AG10803 (cell line): Measurements from ENCODE around the gene SCRN3.

ENCODE experiments used
- DNase-seq: peaks from one replicate; pipeline ENCODE4 v3.0.0; 2010; ENCODE audit warnings: low read depth
- H3K4me3 ChIP-seq: 2 replicates; pipeline ENCODE4 v1.5.1; 2011; ENCODE audit warnings: mild to moderate bottlenecking, low read length, control low read depth
- TF ChIP-seq, protein P1 (sequence below): conservative IDR thresholded peaks from 2 replicates; pipeline ENCODE4 v1.5.1; 2011; ENCODE audit warnings: mild to moderate bottlenecking, low read length, control low read depth, inconsistent platforms

Gene SCRN3

DNA sequence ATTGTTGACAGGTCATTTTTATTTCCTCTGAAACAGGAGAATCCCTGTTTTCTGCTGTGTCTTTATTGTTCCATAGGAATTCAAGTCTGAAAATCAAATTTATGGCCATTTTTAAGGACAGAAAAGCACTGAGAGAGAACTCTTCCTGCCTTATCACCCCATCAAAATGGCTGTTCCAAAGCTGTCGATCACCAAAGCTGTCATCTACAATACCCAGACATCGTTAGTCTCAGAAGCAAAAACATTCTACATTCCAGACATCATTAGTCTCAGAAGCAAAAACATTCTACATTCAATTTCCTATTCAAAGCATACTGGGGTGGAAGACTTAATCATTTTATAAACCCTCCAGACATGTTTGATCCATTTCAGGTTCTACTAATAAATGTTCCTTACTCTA is 44.4 kb downstream of the SCRN3 start:
- no peak overlapping the region for H3K4me3 ChIP-seq
- TF ChIP-seq, protein P1, sequence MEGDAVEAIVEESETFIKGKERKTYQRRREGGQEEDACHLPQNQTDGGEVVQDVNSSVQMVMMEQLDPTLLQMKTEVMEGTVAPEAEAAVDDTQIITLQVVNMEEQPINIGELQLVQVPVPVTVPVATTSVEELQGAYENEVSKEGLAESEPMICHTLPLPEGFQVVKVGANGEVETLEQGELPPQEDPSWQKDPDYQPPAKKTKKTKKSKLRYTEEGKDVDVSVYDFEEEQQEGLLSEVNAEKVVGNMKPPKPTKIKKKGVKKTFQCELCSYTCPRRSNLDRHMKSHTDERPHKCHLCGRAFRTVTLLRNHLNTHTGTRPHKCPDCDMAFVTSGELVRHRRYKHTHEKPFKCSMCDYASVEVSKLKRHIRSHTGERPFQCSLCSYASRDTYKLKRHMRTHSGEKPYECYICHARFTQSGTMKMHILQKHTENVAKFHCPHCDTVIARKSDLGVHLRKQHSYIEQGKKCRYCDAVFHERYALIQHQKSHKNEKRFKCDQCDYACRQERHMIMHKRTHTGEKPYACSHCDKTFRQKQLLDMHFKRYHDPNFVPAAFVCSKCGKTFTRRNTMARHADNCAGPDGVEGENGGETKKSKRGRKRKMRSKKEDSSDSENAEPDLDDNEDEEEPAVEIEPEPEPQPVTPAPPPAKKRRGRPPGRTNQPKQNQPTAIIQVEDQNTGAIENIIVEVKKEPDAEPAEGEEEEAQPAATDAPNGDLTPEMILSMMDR: no peak
- no peak for DNase-seq

DNA sequence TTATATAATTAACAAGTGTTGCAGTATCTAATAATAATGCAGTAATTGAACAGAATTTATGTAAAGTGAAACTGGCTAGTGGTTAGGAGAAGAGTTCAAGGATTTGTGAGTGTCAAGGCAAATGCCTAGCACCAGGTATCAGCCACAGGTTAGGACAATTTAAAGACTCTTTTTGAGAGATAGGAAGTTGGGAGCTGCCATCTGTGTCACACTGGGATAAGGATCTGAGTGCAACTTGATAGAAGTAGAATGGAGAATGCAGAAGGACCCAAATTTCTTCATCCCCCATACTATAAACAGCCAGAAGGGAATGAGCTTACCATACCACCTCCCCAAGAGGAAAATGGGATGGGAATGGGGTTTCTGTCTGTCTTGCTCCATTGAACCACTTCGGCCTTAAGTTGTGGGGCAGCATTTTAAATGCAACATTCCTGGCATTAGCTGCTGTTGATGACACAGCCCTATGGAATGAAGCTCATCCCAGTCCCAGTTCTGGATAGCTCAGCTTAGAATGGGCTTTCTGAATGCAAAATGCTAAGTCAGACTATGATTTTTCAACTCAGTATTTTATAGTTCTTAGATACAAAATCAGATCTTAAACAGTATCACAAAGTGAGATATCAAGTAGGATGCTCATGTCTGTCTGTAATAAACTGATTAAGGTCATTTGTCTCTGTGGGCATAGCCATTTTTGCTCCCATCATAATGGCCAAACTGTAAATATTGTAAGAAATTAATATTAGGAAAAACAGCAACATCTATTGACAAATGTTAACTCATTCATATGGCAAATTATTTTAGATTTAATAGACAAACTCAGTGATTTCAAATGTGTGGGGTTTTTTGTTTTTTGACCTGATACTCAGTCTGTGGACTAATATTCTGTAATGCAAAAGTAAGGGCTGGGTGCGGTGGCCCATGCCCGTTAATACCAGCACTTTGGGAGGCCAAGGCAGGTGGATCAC is 47.3 kb downstream of the SCRN3 start:
- TF ChIP-seq, protein P1: no peak
- H3K4me3 ChIP-seq: no peak overlapping the region
- DNase-seq: peak; percentile 87

DNA sequence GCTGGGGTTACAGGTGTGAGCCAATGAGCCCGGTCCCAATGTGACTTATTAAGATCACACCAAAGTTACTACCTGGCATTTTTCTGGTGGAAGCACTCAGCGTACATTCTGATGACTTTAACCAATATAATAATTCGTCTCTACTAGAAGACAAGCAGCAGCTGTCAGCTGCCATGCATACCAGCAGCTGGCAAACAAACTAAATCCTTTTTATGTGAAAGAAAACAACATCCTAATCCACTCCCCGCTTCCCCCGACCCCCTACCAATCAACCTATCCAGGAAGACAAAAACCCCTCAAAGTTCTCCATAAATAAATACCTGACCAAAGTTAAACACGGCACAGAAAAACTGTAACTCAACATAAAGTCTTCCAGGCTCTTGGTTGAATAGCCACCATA is 49.2 kb downstream of the SCRN3 start:
- no peak overlapping the region for H3K4me3 ChIP-seq
- TF ChIP-seq, protein P1: no peak
- no peak for DNase-seq

DNA sequence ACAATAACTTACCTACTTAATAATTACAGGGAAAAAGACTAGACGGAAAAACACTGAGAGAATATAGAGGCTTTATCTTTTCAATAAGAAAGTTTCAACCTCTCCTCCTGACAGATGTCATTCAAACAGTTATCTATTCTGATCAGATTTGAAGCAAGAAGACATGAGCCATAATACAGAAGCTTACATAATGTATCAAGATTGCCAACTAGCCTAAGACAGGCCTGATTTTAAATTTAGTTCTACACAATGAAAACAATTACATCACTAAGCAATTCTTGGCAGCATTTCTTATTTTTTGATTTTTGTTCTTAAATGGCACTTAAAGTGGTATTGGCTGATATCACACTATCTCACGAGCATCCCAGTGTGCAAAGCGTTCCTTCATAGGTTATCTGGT is 49.7 kb downstream of the SCRN3 start:
- TF ChIP-seq, protein P1: no peak
- no peak overlapping the region for H3K4me3 ChIP-seq
- DNase-seq: peak; percentile 17

DNA sequence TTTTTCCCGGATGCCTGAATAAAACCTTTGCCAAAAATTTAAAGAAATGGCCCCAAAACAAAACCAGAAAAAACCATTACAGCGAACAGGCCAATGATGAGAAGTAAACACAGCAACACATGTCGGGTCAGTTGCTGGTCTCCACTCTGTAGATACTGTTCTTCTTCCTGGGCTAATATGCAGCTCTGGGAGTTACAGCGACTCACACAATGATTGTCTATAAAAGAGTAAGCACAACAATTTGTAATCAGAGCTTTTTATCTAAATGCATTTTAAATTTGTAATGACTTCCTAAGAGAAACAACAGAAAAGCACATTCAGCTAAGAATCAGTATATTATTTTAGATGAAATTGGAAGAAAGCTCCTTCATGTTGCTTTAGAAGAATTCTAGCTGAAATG is 51.0 kb downstream of the SCRN3 start:
- DNase-seq: no peak
- H3K4me3 ChIP-seq: no peak overlapping the region
- TF ChIP-seq, protein P1: no peak

DNA sequence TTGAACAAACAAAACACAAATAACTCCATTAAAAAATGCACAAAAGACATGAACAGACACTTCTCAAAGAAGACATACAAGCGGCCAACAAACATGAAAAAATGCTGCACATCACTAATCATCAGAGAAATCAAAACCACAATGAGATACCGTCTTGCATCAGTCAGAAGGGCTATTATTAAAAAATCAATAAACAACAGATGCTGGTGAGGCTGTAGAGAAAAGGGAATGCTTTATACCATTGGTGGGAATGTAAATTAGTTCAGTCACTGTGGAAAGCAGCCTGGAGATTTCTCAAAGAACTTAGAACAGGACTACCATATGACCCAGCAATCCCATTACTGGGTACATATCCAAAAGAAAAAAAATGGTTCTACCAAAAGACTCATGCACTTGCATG is 53.5 kb downstream of the SCRN3 start:
- no peak for DNase-seq
- TF ChIP-seq, protein P1: no peak
- H3K4me3 ChIP-seq: no peak overlapping the region
